Peyer's patch (tissue), 4 donors: ENCODE results near the gene TSHZ1. TPM values are rescaled to one million over a fixed set of nuclear protein-coding genes. Genes with fewer than 3 reads are reported as not detected.

Source experiments
- DNase-seq, 3 donors: peaks; one replicate each; pipeline ENCODE4 v3.0.0-alpha.2; 2017 to 2019
- H3K27ac ChIP-seq, 4 donors: fragments of 200-600 bp; sonication (generic); one replicate each; pipeline ENCODE4 v1.5.1; 2016 to 2019
- H3K27me3 ChIP-seq, 2 donors: fragments of 200-600 bp; sonication (generic); one replicate each; pipeline ENCODE4 v1.5.1; 2019
- H3K36me3 ChIP-seq, 3 donors: fragments of 200-600 bp; sonication (generic); one replicate each; pipeline ENCODE4 v1.5.1; 2016 to 2019
- H3K4me1 ChIP-seq, 4 donors: fragments of 200-600 bp; sonication (generic); one replicate each; pipeline ENCODE4 v1.5.1; 2016 to 2019
- H3K4me3 ChIP-seq, 4 donors: fragments of 200-600 bp; sonication (generic); 1 replicate in 3 of 4; 2 replicates in 1 of 4; pipeline ENCODE4 v1.5.1; 2016 to 2019; ENCODE audit warnings: mild to moderate bottlenecking in 1 of 4
- H3K9me3 ChIP-seq, 4 donors: fragments of 200-600 bp; sonication (generic); one replicate each; pipeline ENCODE4 v1.5.1; 2016 to 2019; ENCODE audit warnings: mild to moderate bottlenecking in 1 of 4
- POLR2A ChIP-seq, 2 donors: fragments of 450-650 bp; IDR thresholded peaks; one replicate each; pipeline ENCODE4 v1.5.1; 2017; ENCODE audit warnings: antibody characterized with exemption in 2 of 2, mild to moderate bottlenecking in 2 of 2, moderate library complexity in 2 of 2
- total RNA-seq, 4 donors: library from RNA; depleted of rRNA; stranded (reverse); fragments of >200 nt; gene quantifications; one replicate each; pipeline ENCODE4 v1.1.0, GENCODE V29; 2016
- TF ChIP-seq, protein P1 (sequence below), 6 experiments: fragments of 450-650 bp in 4 of 6; fragments of 200-600 bp in 2 of 6; sonication (generic) in 1 of 6; IDR thresholded peaks; one replicate each; pipeline ENCODE4 v1.5.1; 2017 to 2019; ENCODE audit warnings: antibody characterized with exemption in 6 of 6, mild to moderate bottlenecking in 3 of 6, moderate library complexity in 1 of 6

The TSHZ1 gene
- total RNA-seq, 4 donors from 2014 or later, result 12.4 to 34.8 (median 28.4) TPM

DNA sequence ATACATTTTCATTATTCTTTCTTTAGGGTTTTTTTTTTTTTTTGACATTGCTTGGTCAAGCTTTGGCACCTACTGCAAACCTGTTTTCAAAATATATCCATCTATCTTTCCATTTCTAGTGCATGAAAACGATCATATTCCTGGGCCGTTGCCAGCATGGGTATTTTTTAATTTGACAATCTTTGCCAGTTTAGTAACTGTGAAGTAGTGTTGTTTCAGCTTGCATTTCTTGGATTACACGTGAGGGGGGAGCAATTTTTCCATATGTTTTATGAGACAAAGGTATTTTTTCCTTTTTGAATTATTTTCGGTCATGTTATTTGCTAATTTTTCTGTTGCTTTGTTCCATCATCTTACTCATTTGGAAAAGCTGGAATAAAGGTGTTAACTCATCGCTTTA lies 40.9 kb downstream of the TSHZ1 start:
- H3K27ac ChIP-seq, result no peak overlapping the region
- TF ChIP-seq, protein P1, sequence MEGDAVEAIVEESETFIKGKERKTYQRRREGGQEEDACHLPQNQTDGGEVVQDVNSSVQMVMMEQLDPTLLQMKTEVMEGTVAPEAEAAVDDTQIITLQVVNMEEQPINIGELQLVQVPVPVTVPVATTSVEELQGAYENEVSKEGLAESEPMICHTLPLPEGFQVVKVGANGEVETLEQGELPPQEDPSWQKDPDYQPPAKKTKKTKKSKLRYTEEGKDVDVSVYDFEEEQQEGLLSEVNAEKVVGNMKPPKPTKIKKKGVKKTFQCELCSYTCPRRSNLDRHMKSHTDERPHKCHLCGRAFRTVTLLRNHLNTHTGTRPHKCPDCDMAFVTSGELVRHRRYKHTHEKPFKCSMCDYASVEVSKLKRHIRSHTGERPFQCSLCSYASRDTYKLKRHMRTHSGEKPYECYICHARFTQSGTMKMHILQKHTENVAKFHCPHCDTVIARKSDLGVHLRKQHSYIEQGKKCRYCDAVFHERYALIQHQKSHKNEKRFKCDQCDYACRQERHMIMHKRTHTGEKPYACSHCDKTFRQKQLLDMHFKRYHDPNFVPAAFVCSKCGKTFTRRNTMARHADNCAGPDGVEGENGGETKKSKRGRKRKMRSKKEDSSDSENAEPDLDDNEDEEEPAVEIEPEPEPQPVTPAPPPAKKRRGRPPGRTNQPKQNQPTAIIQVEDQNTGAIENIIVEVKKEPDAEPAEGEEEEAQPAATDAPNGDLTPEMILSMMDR (IDR thresholded peaks at IDR 0.05), result no peak
- TF ChIP-seq POLR2A (IDR thresholded peaks at IDR 0.05), result no peak
- H3K36me3 ChIP-seq, result no peaks in the 10 kb centered on the region
- DNase-seq, result no peak
- H3K4me1 ChIP-seq, result peaks cover 3 to 26% (median 5%) of the 10 kb centered on the region in 4 donors
- H3K9me3 ChIP-seq, result no peaks in the 10 kb centered on the region
- H3K27me3 ChIP-seq, result no peaks in the 10 kb centered on the region
- H3K4me3 ChIP-seq, result no peak overlapping the region

DNA sequence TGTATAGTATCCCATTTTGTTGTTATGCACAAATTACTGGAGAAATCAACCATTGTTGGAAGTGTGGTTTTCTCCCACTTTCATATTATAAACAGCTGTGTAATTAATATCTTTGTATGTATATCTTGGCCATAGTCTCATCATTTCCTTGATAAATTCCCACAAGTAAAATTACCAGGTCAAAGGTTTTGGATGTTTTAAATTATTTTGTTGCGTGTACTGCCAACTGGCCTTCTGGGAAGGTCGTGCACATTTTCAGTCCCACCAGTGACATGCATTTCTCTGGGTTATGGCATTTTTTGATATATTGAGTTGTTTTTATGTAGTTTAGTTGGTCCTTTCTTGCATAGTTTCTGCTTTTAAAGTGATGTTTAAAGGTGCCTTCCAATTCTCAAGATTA lies 41.5 kb downstream of the TSHZ1 start:
- DNase-seq, result no peak
- no peaks in the 10 kb centered on the region for H3K9me3 ChIP-seq
- no peak overlapping the region for H3K4me3 ChIP-seq
- no peak overlapping the region for H3K27ac ChIP-seq
- H3K4me1 ChIP-seq, result peaks cover 0 to 19% (median 3%) of the 10 kb centered on the region in 4 donors
- TF ChIP-seq POLR2A (IDR thresholded peaks at IDR 0.05), result no peak
- TF ChIP-seq, protein P1 (IDR thresholded peaks at IDR 0.05), result no peak
- no peaks in the 10 kb centered on the region for H3K27me3 ChIP-seq
- no peaks in the 10 kb centered on the region for H3K36me3 ChIP-seq

DNA sequence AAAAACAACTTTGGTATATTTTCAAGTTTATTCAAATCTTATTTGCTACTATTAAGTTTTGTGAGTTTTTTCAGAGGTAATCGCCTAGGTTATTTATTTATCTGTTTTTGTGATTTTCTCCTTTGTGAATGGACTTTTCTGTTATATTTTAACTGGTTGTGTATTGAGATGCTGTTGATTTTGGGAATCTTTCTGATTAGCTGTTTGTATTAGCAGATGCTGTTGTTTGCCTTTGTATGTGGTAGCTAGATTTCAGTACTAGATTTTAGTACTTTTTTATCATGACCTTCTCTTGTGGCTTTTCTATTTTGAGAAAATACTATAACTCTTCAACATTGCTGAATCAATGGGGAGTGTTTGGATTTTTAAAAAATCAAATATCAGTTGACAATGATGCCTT lies 42.4 kb downstream of the TSHZ1 start:
- Histone ChIP-seq H3K4me1 (peaks cover 0 to 17% (median 3%) of the 10 kb centered on the region in 4 donors), H3K27me3 (no peaks in the 10 kb centered on the region), H3K4me3 (no peak overlapping the region), H3K36me3 (no peaks in the 10 kb centered on the region), H3K9me3 (no peaks in the 10 kb centered on the region), H3K27ac (no peak overlapping the region)
- no peak for DNase-seq
- TF ChIP-seq POLR2A (IDR thresholded peaks at IDR 0.05), result no peak
- TF ChIP-seq, protein P1 (IDR thresholded peaks at IDR 0.05), result no peak

DNA sequence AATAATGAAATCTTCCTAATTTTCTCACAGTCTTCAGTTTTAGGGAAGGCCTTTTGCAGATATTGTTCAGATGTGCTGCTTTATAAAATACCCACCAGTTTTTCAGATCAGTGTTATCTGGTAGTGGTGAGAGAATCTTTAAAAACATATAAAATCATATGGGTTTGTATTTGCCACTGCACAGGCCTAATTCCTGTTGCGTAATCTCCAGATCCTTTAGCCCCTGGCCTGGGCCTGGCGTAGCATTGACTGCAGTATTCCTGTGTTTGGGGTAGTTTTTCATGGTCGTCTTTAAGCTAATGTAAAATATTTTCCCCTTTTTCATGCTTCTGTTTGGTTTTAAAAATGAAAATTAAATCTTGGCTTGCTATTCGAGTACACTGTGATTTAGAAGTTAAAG lies 43.2 kb downstream of the TSHZ1 start:
- no peaks in the 10 kb centered on the region for H3K27me3 ChIP-seq
- H3K4me3 ChIP-seq, result no peak overlapping the region
- no peak overlapping the region for H3K27ac ChIP-seq
- no peak for TF ChIP-seq POLR2A (IDR thresholded peaks at IDR 0.05)
- TF ChIP-seq, protein P1 (IDR thresholded peaks at IDR 0.05), result no peak
- no peaks in the 10 kb centered on the region for H3K9me3 ChIP-seq
- H3K36me3 ChIP-seq, result no peaks in the 10 kb centered on the region
- no peak for DNase-seq
- H3K4me1 ChIP-seq, result peaks cover 0 to 15% (median 0%) of the 10 kb centered on the region in 4 donors

DNA sequence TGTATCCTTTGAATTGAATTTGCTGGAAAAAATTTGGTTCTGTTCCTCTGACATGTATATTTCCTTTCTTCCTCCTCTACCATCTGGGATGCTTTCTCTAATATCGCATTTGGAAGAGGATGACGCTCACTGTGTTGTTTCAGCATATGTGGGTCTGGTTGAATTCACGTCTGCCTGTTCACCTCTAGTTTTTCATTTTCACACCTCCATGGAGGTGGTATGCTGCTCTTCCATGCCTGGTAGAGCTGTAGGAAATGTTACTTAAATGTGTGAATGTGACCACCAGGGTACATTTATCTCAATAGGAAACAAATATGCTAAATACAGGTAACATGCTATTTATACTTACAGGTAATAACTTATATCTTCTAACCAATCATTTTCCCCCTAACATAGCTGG lies 44.5 kb downstream of the TSHZ1 start:
- Histone ChIP-seq H3K9me3 (no peaks in the 10 kb centered on the region), H3K4me1 (peaks cover 0 to 11% (median 0%) of the 10 kb centered on the region in 4 donors), H3K36me3 (no peaks in the 10 kb centered on the region), H3K4me3 (no peak overlapping the region), H3K27ac (no peak overlapping the region), H3K27me3 (no peaks in the 10 kb centered on the region)
- TF ChIP-seq POLR2A (IDR thresholded peaks at IDR 0.05), result no peak
- TF ChIP-seq, protein P1 (IDR thresholded peaks at IDR 0.05), result no peak
- no peak for DNase-seq

DNA sequence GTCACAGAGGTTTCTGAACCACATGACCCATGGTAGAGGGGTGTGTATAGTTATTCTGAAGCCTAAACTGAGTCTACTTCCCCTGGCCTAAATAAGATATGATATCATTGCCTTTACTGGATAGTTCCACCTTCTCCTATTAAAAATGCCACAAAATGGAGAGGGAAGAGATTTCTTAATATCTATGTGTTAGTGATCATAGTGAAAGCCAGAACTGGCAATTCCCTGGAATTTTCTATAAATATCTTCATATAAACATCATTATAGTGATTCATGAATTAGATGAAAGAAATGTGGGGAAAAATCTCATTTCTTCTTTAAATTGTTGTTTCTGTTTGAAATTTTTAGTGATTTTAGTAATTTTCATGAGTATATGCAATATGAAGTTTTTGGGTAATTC lies 45.8 kb downstream of the TSHZ1 start:
- DNase-seq, result no peak
- H3K27ac ChIP-seq, result no peak overlapping the region

More for the DNA sequence above, 45.8 kb downstream of the TSHZ1 start:
- no peaks in the 10 kb centered on the region for H3K9me3 ChIP-seq
- peaks cover 0 to 11% (median 0%) of the 10 kb centered on the region in 4 donors for H3K4me1 ChIP-seq
- no peak for TF ChIP-seq POLR2A (IDR thresholded peaks at IDR 0.05)
- TF ChIP-seq, protein P1 (IDR thresholded peaks at IDR 0.05), result no peak
- H3K4me3 ChIP-seq, result no peak overlapping the region
- H3K36me3 ChIP-seq, result no peaks in the 10 kb centered on the region
- H3K27me3 ChIP-seq, result no peaks in the 10 kb centered on the region
